PC-9 (cell line): ENCODE results near the gene HADH.

Source experiments
- EZH2 ChIP-seq: fragments of 200-600 bp; sonication (generic); IDR thresholded peaks from 2 replicates; pipeline ENCODE4 v1.8.0; 2017; ENCODE audit warnings: antibody characterized with exemption, low read depth
- TF ChIP-seq, protein P1 (sequence below): fragments of 200-600 bp; sonication (generic); conservative IDR thresholded peaks from 2 replicates; pipeline ENCODE4 v1.6.1; 2017; ENCODE audit warnings: mixed run types, antibody characterized with exemption, mild to moderate bottlenecking, moderate library complexity

GRCh38 chr4:107989537-107990386, at the start of gene HADH:
- TF ChIP-seq, protein P1, sequence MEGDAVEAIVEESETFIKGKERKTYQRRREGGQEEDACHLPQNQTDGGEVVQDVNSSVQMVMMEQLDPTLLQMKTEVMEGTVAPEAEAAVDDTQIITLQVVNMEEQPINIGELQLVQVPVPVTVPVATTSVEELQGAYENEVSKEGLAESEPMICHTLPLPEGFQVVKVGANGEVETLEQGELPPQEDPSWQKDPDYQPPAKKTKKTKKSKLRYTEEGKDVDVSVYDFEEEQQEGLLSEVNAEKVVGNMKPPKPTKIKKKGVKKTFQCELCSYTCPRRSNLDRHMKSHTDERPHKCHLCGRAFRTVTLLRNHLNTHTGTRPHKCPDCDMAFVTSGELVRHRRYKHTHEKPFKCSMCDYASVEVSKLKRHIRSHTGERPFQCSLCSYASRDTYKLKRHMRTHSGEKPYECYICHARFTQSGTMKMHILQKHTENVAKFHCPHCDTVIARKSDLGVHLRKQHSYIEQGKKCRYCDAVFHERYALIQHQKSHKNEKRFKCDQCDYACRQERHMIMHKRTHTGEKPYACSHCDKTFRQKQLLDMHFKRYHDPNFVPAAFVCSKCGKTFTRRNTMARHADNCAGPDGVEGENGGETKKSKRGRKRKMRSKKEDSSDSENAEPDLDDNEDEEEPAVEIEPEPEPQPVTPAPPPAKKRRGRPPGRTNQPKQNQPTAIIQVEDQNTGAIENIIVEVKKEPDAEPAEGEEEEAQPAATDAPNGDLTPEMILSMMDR = no peak
- TF ChIP-seq EZH2 = no peak
